ENCODE results near the gene CYB561. TPM values are rescaled to one million over a fixed set of nuclear protein-coding genes. Genes with fewer than 3 reads are reported as not detected.

CYB561 gene
- total RNA-seq, 1 experiment from 2014 or later = not detected

DNA sequence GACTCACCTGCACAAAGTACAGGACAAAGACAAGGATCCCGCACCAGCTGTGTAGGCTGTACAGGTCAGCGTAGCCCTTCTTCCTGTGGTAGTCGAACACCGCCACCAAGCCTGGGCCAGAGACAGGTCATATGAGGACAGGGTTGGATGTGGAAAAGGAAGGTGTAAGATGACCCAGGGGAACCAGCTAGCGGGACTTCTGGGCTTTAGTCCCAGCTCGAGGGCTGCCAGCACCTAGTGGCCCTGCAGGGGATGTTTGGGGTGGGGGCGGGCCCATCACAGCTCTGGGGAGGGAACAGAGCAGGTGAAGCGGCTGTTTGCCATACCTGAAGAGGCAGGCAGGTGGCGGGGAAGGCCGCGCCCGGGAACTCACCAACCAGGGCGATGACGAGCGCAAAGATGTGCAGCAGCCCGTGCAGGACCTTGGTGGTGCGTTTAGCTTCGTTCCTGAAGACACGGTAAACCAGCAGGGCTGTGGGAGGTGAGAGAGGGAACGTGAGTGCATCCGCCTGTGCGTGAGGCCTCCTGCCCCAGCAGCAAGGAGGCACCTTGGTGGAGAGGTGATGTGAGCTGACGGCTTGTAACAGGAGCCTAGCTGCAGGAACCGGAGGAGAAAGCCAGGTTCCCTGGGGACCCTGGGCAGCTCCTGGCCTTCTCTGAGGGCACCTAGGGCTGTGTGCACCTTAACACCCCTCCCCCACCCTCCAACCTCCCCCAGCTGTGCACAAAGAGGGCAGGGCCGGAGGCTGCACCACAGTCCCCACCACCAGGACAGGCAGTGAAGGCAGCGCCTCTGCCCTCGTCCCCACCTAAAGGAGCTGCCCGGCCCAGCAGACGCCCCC, 10.2 kb downstream of the CYB561 start:
- DNase-seq = no peak
- H3K27me3 ChIP-seq = no peaks in the 10 kb centered on the region
- H3K4me3 ChIP-seq = no peak overlapping the region
- peaks cover 12% of the 10 kb centered on the region for H3K4me1 ChIP-seq
- no peak overlapping the region for H3K27ac ChIP-seq
- H3K9me3 ChIP-seq (replicated peaks) = no peaks in the 10 kb centered on the region
- no peaks in the 10 kb centered on the region for H3K36me3 ChIP-seq

DNA sequence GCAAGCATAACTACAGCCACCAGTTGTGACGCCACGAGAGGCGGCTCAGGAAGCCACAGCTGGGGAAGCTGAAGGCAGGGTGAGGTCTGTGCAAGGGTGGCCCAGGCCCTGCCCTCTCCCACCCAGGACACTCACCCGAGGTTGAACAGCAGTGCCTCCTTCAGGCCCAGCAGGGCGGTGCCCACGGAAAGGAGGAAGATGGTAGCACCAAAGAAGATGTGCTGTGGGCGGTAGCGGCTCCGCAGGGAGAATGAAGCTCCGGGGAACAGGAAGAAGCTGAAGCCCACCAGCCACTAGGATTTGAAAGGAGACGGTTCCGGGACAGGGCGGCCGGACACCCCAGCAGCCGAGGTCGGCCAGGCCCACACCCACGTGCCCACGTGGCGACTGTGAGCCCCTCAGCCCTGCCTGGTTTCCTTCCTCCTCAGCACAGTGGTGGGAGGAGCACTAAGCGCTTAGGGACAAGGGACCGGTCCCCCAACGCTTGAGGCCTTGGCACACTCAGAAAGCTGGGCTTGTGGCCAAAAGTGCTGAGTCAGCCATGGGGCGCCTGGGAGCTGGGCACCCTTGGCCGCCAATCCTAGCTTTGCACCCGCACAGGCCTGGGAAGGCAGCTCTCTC, 11.0 kb downstream of the CYB561 start:
- DNase-seq = peak in 1 of 2 experiments; percentile 28
- Histone ChIP-seq H3K27ac (no peak overlapping the region), H3K27me3 (no peaks in the 10 kb centered on the region), H3K9me3 (replicated peaks) (no peaks in the 10 kb centered on the region), H3K36me3 (no peaks in the 10 kb centered on the region), H3K4me1 (peaks cover 12% of the 10 kb centered on the region), H3K4me3 (no peak overlapping the region)

DNA sequence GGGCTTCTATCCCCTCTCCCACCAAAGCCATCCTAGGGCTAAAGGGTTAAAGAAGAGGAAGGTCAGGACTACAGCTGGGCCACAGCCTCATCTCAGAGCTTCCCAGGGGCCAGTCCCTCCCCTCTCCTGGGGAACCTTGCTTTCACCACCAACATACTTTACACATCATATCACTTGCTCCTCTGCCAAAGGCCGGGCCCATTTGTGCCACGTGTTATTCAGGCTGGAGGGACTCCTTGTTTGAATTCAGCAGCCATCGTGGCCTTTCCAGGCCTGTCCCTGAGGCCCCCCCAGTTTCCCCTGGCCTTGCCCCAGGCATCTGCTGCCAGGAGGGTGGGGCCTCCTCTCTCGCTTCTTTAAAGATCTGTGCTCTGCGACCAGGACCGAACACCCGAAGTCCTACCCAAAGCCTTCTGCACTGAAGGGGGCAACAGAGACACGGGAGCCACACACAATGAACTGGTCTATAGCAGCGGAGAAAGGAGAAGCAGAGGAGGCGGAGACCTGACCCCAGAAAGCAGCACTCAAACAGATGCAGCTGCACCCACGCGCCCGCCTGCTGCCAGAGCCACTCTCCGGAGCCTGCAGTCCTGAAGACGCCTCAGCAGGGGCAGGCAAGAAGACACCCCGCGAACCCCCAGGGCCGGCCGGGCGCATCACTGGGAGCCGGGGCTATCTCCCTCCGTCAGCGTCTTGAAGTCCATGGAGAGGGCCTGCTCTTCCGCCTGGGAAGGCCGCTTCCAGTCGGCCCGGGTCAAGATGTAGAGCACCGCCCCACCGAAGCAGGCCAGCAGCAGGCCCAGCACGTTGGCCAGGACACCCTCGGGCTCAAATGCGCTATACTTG, 12.1 kb downstream of the CYB561 start:
- Histone ChIP-seq H3K4me3 (no peak overlapping the region), H3K27ac (no peak overlapping the region), H3K27me3 (no peaks in the 10 kb centered on the region), H3K36me3 (no peaks in the 10 kb centered on the region), H3K9me3 (replicated peaks) (no peaks in the 10 kb centered on the region), H3K4me1 (peaks cover 12% of the 10 kb centered on the region)
- DNase-seq = peak in 1 of 2 experiments; percentile 24

DNA sequence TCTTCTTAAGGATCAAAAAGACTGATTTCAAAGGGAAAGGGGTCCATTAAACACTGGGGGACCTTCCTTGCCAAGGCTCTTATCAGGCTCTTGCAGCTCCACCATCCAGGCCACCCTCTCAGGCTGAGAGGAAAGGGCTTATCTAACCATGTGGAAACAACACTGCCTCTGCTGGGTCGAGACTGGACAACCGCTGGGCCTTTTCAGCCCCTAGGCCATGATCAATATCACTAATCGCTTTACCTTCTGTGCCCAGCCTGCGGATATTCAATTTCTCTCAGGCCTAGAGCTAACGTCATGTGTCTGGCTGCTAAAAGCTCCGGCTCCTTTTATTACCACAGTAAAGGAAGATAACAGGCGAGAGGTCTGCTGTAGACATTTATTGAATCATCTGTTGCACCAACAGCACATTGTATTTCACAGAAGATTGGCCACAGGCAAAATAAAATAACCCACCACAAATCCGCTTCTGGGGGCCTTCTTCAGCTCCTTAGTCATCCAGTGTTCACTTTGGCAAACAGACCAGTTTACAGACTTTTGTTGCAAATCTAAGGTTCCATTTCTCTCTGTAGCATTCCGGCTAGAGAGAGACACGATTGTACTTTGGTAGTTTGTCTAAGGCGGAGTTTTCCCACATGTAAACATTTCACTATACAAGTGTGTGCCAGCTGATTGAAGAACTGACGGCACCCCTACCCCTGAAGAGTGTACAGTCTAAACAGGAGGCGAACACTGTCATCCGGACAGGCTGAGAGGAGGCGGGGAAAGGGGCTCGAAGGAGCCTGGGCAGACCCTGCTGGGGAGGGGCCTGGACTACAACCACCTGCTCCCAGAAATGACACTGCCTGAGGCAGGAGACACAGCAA, 13.9 kb downstream of the CYB561 start:
- peaks cover 12% of the 10 kb centered on the region for H3K4me1 ChIP-seq
- no peaks in the 10 kb centered on the region for H3K36me3 ChIP-seq
- H3K27me3 ChIP-seq = no peaks in the 10 kb centered on the region
- no peak overlapping the region for H3K4me3 ChIP-seq
- peak; percentile 46 to 63 for DNase-seq
- H3K9me3 ChIP-seq (replicated peaks) = no peaks in the 10 kb centered on the region
- H3K27ac ChIP-seq = no peak overlapping the region

DNA sequence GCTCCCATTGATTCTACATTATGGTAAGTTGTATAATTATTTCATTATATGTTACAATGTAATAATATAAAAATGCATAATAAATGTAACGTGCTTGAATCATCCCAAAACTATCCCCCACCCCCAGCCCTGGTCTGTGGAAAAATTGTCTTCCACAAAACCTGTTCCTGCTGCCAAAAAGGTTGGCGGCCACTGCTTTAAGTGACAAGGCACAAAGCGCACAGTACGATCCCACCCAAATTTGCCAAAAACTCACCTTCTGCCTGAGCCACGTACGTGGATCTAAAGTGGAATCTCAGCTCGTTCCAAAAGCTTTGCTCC, 14.5 kb downstream of the CYB561 start:
- Histone ChIP-seq H3K4me3 (no peak overlapping the region), H3K27ac (no peak overlapping the region), H3K27me3 (no peaks in the 10 kb centered on the region), H3K9me3 (replicated peaks) (no peaks in the 10 kb centered on the region), H3K4me1 (peaks cover 12% of the 10 kb centered on the region), H3K36me3 (no peaks in the 10 kb centered on the region)
- DNase-seq = no peak

DNA sequence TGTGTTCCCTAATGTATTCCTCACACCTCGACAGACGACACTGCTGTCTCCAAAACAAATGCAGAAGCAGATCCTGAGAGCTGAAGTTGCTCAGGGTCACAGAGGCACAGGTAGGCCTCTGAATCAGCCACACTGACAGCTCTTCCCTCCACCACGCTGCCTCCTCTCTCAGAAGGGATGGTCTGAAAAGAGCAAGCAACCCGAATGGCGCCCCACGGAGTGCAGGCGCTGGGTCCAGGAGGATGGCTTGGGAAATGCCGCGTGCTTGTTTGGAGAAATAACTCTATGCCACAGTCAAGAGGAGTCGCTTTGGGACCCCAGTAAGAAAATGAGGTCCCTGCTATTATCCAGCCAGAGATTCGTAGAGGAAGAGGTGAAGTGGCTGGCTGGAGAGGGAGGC, 15.9 kb downstream of the CYB561 start:
- H3K4me1 ChIP-seq = peaks cover 12% of the 10 kb centered on the region
- DNase-seq = no peak
- H3K27me3 ChIP-seq = no peaks in the 10 kb centered on the region
- no peaks in the 10 kb centered on the region for H3K36me3 ChIP-seq
- H3K27ac ChIP-seq = no peak overlapping the region
- H3K9me3 ChIP-seq (replicated peaks) = no peaks in the 10 kb centered on the region
- no peak overlapping the region for H3K4me3 ChIP-seq

DNA sequence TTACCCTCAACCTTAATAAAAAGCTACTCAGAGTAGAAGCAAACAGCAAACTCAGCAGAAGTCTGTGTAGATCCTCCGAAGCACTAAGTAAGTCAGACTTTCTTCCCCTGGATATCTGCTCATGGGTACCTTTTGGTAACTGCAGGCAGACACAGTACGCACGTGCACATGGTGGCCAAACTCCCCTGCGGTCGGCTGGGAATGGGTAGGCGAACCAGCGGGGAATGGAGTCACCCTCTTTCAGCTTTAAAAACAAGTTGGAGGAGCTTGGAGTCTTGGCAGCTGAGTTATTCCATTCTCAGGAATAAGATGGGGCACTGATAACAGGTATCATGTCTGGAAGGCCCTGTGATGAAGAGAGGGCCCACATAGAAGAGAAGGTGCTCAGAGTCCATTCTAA, 16.3 kb downstream of the CYB561 start:
- Histone ChIP-seq H3K4me3 (no peak overlapping the region), H3K27me3 (no peaks in the 10 kb centered on the region), H3K27ac (no peak overlapping the region), H3K4me1 (peaks cover 12% of the 10 kb centered on the region), H3K36me3 (no peaks in the 10 kb centered on the region), H3K9me3 (replicated peaks) (no peaks in the 10 kb centered on the region)
- no peak for DNase-seq

DNA sequence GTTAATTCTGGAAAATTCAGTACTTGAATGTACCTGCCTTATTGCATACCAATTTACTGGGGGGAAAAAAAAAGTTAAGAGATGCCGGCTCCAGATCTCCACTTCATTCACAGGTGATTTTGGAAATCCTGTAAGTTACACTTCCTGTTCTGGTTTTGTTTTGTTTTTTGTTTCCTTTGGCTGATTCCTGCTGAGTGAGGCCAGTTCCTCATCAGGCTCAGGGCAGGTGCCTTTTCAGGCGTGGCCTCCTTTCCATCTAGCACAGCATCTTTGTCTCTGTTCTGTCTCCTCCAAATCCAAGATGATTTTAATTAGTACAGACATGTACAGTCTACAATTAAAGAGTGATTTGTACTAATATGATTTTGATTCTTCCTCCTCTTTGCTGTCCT, 19.2 kb downstream of the CYB561 start:
- H3K36me3 ChIP-seq = no peaks in the 10 kb centered on the region
- H3K9me3 ChIP-seq (replicated peaks) = no peaks in the 10 kb centered on the region
- 0 out of 2 replicates have a peak, but pooled peaks cover 2% of the 10 kb centered on the region for H3K4me1 ChIP-seq
- DNase-seq = no peak
- H3K4me3 ChIP-seq = no peak overlapping the region
- no peak overlapping the region for H3K27ac ChIP-seq
- H3K27me3 ChIP-seq = no peaks in the 10 kb centered on the region

DNA sequence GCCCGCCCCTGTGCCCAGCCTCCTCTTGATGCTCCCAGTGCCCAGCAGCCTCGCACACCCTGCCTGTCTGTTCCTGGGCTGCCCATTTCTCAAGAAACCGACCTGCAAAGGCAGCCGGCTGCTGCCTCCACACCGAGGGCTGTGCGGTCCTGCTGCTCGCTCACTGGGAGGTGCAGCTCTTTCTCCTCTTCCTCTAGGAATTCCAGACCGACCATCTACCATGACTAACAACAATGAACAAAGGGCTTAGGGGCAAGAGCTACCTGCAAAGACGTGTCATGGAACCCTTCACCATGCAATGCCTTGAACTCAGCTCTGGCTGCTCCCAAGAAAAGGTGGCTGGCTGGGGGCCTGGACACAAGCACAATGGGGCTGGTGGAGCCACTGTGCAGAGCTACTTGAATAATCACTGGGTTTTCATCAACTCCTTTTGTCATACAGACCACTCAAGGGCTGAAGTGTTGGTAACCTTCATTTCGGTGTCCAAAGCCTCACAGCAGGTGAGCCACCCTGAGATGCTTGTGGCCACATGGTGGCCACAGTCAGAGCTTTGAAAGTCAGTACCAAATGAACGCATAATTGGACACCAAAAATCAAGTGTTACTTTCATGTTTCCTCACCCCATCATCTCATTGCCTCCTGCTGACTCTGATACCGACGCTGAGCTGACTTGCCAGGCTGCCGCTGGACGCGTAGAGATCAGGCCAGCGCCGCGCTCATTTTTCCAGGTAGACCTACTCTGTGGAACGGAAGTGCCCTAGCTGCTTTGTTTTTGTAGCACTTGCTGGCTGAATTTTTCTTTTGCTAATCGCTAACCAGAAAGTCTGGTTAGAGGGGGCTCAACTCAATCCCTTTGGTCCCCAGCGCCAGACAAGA, 19.8 kb downstream of the CYB561 start:
- H3K36me3 ChIP-seq = no peaks in the 10 kb centered on the region

DNA sequence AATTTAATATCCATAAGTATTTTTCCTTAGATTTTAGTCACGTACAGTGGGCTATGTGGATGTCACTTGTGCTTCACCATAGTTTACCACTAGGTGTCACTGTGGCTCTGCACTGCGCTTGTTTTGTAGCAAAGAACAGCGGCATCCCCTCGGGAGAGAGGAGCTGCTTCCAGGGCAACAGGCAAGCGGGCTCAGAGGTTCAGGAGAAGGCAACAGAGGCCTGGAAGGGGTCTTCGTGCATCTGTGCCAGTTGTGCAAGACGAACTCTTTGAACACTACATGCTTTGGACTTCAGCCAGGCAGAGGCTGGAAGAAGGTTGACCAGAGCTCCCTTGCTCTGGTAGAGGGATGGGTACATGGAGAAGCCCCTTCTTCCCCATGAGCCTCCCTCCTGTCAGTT, 20.6 kb downstream of the CYB561 start:
- no peaks in the 10 kb centered on the region for H3K4me1 ChIP-seq
- no peaks in the 10 kb centered on the region for H3K27me3 ChIP-seq
- no peaks in the 10 kb centered on the region for H3K9me3 ChIP-seq (replicated peaks)
- H3K36me3 ChIP-seq = no peaks in the 10 kb centered on the region
- H3K27ac ChIP-seq = no peak overlapping the region
- DNase-seq = peak; percentile 75 to 86
- H3K4me3 ChIP-seq = no peak overlapping the region

More for the DNA sequence above, 19.8 kb downstream of the CYB561 start:
- no peak overlapping the region for H3K27ac ChIP-seq
- no peaks in the 10 kb centered on the region for H3K9me3 ChIP-seq (replicated peaks)
- no peaks in the 10 kb centered on the region for H3K27me3 ChIP-seq
- DNase-seq = no peak
- H3K4me1 ChIP-seq = no peaks in the 10 kb centered on the region
- no peak overlapping the region for H3K4me3 ChIP-seq

DNA sequence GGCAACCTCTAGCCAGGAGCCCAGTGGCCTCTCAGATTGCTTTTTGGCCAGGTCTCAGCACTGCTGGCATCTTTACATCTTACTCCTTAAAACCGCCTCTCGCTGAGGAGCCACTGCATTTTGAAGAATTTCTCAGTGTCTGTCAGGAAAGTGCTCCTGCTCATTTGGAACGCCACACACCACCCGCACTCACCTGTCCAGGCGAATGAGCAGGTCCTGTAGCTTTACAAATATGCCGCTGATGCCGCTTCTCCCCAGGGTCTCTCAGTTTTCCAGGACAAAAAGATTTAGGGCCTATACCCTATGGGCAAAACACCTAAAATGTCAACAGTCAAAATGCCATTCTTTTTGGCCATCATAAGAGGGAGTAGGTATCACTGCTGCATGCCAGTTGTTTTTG, 22.1 kb downstream of the CYB561 start:
- H3K27me3 ChIP-seq = no peaks in the 10 kb centered on the region
- H3K4me3 ChIP-seq = no peak overlapping the region
- H3K9me3 ChIP-seq (replicated peaks) = no peaks in the 10 kb centered on the region
- H3K4me1 ChIP-seq = no peaks in the 10 kb centered on the region
- DNase-seq = no peak
- no peaks in the 10 kb centered on the region for H3K36me3 ChIP-seq
- H3K27ac ChIP-seq = no peak overlapping the region

DNA sequence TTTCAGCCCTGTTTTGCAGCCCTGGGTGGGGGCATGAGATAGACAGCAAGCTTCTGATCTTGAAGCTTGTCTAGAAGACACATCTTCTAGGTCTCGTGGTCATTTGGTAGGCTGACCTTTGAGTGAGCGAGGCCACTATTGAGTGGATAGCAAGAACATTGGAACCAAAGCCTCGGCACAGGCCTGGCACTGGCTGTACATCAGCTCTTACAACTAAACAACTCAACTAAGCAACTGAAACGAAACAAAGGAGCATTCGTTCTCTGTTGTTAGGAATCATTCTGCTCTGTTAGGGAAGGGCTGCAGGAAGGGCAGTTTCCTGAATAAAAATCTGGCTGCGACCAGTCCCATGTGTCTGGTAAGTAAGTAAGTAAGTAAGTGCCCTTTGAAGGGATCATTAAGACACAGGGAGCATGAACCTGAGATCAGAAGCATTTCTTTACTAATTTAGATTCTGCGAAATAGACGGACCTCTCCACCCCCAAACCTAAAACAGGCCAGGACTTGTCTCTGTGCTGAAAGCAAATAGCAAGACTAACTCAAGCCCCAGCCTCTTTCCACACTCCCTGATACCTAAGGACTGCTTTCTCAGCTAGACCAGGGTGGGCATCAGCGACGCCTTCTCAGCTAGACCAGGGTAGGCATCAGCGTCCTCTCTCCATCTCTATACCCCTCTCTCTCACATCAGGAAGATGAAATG, 22.7 kb downstream of the CYB561 start:
- no peak for DNase-seq
- no peaks in the 10 kb centered on the region for H3K36me3 ChIP-seq
- H3K4me3 ChIP-seq = no peak overlapping the region
- H3K9me3 ChIP-seq (replicated peaks) = no peaks in the 10 kb centered on the region
- no peaks in the 10 kb centered on the region for H3K4me1 ChIP-seq
- no peaks in the 10 kb centered on the region for H3K27me3 ChIP-seq
- H3K27ac ChIP-seq = no peak overlapping the region

Measured in SJCRH30 (cell line).